Kidney (tissue), 14 donors: ENCODE results near the gene CASP8. TPM values are rescaled to one million over a fixed set of nuclear protein-coding genes. Genes with fewer than 3 reads are reported as not detected.

ENCODE experiments used
- DNase-seq, 5 donors: peaks; one replicate each; pipeline ENCODE4 v3.0.0-alpha.2; 2013 to 2020
- FAIRE-seq: peaks from 2 replicates; lab custom pipeline; 2012; peaks lifted over from hg19 to GRCh38; lab: Jason Lieb, UNC
- H3K27ac ChIP-seq, 2 donors: one replicate each; pipeline ENCODE4 v1.7.0; 2013; ENCODE audit warnings: low read depth in 2 of 2, low read length in 2 of 2, inconsistent platforms in 1 of 2
- H3K27me3 ChIP-seq: one replicate; pipeline ENCODE4 v1.7.1; 2013; ENCODE audit warnings: low read length, inconsistent platforms; ENCODE audit not compliant: control insufficient read depth, insufficient read depth
- H3K36me3 ChIP-seq, 3 donors: one replicate each; pipeline versions ENCODE4 v1.7.0 to v1.7.1; 2013; ENCODE audit warnings: low read length in 3 of 3, control low read depth in 1 of 3, inconsistent platforms in 1 of 3; ENCODE audit not compliant: insufficient read depth in 3 of 3, control insufficient read depth in 2 of 3
- H3K4me1 ChIP-seq, 3 donors: one replicate each; pipeline versions ENCODE4 v1.7.0 to v1.7.1; 2013; ENCODE audit warnings: low read length in 3 of 3, inconsistent platforms in 1 of 3, low read depth in 1 of 3; ENCODE audit not compliant: control insufficient read depth in 2 of 3, insufficient read depth in 2 of 3
- H3K4me3 ChIP-seq, 3 donors: one replicate each; pipeline versions ENCODE4 v1.7.0 to v1.8.1; 2013; ENCODE audit warnings: low read length in 3 of 3, control low read depth in 1 of 3, inconsistent platforms in 1 of 3
- H3K9ac ChIP-seq, 3 donors: one replicate each; pipeline versions ENCODE4 v1.7.0 to v1.7.1; 2013; ENCODE audit warnings: low read length in 3 of 3, control low read depth in 1 of 3, inconsistent platforms in 1 of 3
- H3K9me3 ChIP-seq, 3 donors: one replicate each; pipeline versions ENCODE4 v1.7.0 to v1.7.1; 2013; ENCODE audit warnings: low read length in 3 of 3, control low read depth in 1 of 3, inconsistent platforms in 1 of 3; ENCODE audit not compliant: control insufficient read depth in 2 of 3, insufficient read depth in 1 of 3
- CTCF ChIP-seq: IDR thresholded peaks from 3 replicates; pipeline ENCODE4 v1.5.1; 2012; ENCODE audit warnings: mild to moderate bottlenecking, moderate library complexity, borderline replicate concordance; ENCODE audit not compliant: insufficient read depth; ENCODE audit errors: extremely low read depth
- intact Hi-C: fragments of 100-400 bp; cut with DNase I; formaldehyde crosslinking; loops from one replicate; pipeline ENCODE4 v1.11.1; 2022
- polyA plus RNA-seq: library from polyadenylated mRNA; stranded (reverse); fragments of 350-450 nt; fragmentation: Illumina TruSeq; extraction: RNeasy Lipid Tissue Mini Kit (QIAGEN cat#74804); gene quantifications from one replicate; pipeline ENCODE4 v1.2.3, GENCODE V29; 2014; ENCODE audit warnings: low read depth, low replicate concordance; ENCODE audit not compliant: insufficient read depth
- total RNA-seq: library from RNA; stranded (reverse); fragmentation: NEBNext Ultra II Directional; extraction: Animal tissue kit (Norgen Biotek cat#: 25700); gene quantifications from one replicate; pipeline ENCODE4 v1.2.1, GENCODE V29; 2021
- donor health status: control.
- donor health status: control.
- donor health status: control.
- donor health status: control.
- donor health status: control.
- donor health status: DM: yes; HTN: yes; CAD: no.
- donor health status: Normal renal cell carcinoma (clear cell type).

The CASP8 gene
- total and polyA plus RNA-seq, 2 donors from 2014 or later = 8.0 to 35.3 TPM

GRCh38 chr2:201231781-201232466, 28.4 kb upstream of the CASP8 start:
- intact Hi-C loops = no loop called here
- Histone ChIP-seq H3K4me1 (peaks cover 3 to 8% (median 7%) of the 10 kb centered on the region in 3 donors), H3K9me3 (no peaks in the 10 kb centered on the region), H3K27ac (peak overlapping the region in 1 of 2 donors; percentile 38), H3K9ac (no peak overlapping the region), H3K4me3 (peak overlapping the region in 2 of 3 donors; percentile 10 to 42), H3K36me3 (no peaks in the 10 kb centered on the region), H3K27me3 (no peaks in the 10 kb centered on the region)
- FAIRE-seq (peak; percentile 21), DNase-seq (peak; percentile 88 to 96 (median 91))
- TF ChIP-seq CTCF = peak; percentile 95

DNA sequence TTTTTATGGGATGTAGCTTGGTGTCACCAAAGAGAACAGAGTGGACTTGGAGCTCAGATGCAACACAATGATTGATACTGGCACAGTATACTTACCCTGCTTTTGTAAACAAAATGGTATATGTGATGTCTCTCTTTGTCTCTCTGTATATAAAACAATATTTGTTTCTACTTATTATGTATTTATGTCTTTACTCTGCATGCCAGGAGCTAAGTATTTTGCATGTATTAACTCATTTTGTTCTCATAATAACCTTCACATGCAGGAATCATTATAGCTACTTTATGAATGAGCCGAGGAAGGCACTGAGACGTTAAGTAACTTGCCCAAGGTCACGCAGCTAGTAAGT, 27.9 kb upstream of the CASP8 start:
- Histone ChIP-seq H3K27me3 (no peaks in the 10 kb centered on the region), H3K9ac (peak overlapping the region in 1 of 3 donors; percentile 11), H3K4me3 (peak overlapping the region in 2 of 3 donors; percentile 10 to 21), H3K4me1 (peaks cover 3 to 8% (median 7%) of the 10 kb centered on the region in 3 donors), H3K9me3 (no peaks in the 10 kb centered on the region), H3K27ac (no peak overlapping the region), H3K36me3 (no peaks in the 10 kb centered on the region)
- FAIRE-seq (no peak), DNase-seq (no peak)
- TF ChIP-seq CTCF = no peak
- intact Hi-C loops = no loop called here

- no peak for TF ChIP-seq CTCF
- no peaks in the 10 kb centered on the region for H3K27me3 ChIP-seq
- H3K9me3 ChIP-seq = no peaks in the 10 kb centered on the region
- peak overlapping the region in 2 of 3 donors; percentile 63 for H3K4me3 ChIP-seq
- peak overlapping the region; percentile 6 to 56 for H3K27ac ChIP-seq
- H3K36me3 ChIP-seq = no peaks in the 10 kb centered on the region
- intact Hi-C loops = no loop called here
- FAIRE-seq = peak; percentile 42
- peaks cover 3 to 8% (median 7%) of the 10 kb centered on the region in 3 donors for H3K4me1 ChIP-seq
- H3K9ac ChIP-seq = peak overlapping the region in 1 of 3 donors; percentile 34
- DNase-seq = peak in 2 of 5 donors; percentile 33 to 93
Measured at GRCh38 chr2:201233192-201233811, 27.0 kb upstream of the CASP8 start.
